SK-N-SH (cell line): ENCODE data around the gene PIEZO2.

Experiments used
- GABPA ChIP-seq: IDR thresholded peaks from 2 replicates; pipeline ENCODE4 v1.4.0; 2012; ENCODE audit warnings: low read depth, mild to moderate bottlenecking
- RAD21 ChIP-seq: IDR thresholded peaks from 2 replicates; pipeline ENCODE4 v1.6.1; 2012; ENCODE audit warnings: mild to moderate bottlenecking, low read length
- RCOR1 ChIP-seq: fragments of 150-350 bp; IDR thresholded peaks from 2 replicates; pipeline ENCODE4 v1.6.1; 2017; ENCODE audit warnings: antibody characterized with exemption, low read length
- TEAD4 ChIP-seq: IDR thresholded peaks from 2 replicates; pipeline ENCODE4 v1.4.0; 2012; ENCODE audit warnings: mild to moderate bottlenecking, borderline replicate concordance; ENCODE audit not compliant: insufficient read depth
- USF1 ChIP-seq: IDR thresholded peaks from 2 replicates; pipeline ENCODE4 v1.4.0; 2012; ENCODE audit warnings: low read depth, borderline replicate concordance
- TF ChIP-seq, protein P1 (sequence below): fragments of 200-600 bp; sonication (generic); IDR thresholded peaks from 2 replicates; pipeline ENCODE4 v1.6.1; 2017; ENCODE audit warnings: antibody characterized with exemption, mild to moderate bottlenecking, moderate library complexity
- TF ChIP-seq, protein P2 (sequence below): fragments of 150-350 bp; IDR thresholded peaks from 2 replicates; pipeline ENCODE4 v1.6.1; 2016; ENCODE audit warnings: mild to moderate bottlenecking, low read depth, low read length

DNA sequence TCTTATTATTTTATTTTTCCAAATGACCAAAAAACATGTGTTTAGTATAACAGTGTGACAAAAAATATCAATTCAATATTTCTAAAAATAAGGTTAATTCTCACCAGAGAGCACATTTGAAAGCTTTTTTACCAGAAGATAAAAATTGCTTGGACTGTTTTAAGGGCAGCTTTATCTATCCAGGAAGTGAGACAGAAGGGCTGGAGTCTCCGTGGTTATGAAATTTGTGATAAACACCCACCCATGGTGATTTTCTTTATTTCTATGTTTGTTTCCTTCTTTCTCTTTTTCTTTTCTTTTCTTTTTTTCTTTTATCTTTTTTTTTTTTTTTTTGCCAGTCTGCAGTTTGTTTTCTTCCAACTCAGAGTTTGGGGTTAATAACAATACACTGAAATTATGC, 298.5 kb downstream of the PIEZO2 start:
- TF ChIP-seq, protein P1, sequence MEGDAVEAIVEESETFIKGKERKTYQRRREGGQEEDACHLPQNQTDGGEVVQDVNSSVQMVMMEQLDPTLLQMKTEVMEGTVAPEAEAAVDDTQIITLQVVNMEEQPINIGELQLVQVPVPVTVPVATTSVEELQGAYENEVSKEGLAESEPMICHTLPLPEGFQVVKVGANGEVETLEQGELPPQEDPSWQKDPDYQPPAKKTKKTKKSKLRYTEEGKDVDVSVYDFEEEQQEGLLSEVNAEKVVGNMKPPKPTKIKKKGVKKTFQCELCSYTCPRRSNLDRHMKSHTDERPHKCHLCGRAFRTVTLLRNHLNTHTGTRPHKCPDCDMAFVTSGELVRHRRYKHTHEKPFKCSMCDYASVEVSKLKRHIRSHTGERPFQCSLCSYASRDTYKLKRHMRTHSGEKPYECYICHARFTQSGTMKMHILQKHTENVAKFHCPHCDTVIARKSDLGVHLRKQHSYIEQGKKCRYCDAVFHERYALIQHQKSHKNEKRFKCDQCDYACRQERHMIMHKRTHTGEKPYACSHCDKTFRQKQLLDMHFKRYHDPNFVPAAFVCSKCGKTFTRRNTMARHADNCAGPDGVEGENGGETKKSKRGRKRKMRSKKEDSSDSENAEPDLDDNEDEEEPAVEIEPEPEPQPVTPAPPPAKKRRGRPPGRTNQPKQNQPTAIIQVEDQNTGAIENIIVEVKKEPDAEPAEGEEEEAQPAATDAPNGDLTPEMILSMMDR = no peak
- no peak for TF ChIP-seq GABPA
- TF ChIP-seq RCOR1 = no peak
- no peak for TF ChIP-seq TEAD4
- TF ChIP-seq USF1 = no peak
- no peak for TF ChIP-seq RAD21
- TF ChIP-seq, protein P2, sequence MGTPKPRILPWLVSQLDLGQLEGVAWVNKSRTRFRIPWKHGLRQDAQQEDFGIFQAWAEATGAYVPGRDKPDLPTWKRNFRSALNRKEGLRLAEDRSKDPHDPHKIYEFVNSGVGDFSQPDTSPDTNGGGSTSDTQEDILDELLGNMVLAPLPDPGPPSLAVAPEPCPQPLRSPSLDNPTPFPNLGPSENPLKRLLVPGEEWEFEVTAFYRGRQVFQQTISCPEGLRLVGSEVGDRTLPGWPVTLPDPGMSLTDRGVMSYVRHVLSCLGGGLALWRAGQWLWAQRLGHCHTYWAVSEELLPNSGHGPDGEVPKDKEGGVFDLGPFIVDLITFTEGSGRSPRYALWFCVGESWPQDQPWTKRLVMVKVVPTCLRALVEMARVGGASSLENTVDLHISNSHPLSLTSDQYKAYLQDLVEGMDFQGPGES = no peak
